ENCODE measurements around the gene ZFHX2. TPM values are rescaled to one million over a fixed set of nuclear protein-coding genes. Genes with fewer than 3 reads are reported as not detected.
A peak's percentile ranks its signal among the peaks of the same experiment; 100 is the strongest.

The ZFHX2 gene
- total RNA-seq, 1 experiment from 2014 or later = 19.4 TPM

- no peaks in the 10 kb centered on the region for H3K79me2 ChIP-seq (ENCODE audit: insufficient read depth, low read length)
- no peak overlapping the region for H3T11ph ChIP-seq (ENCODE audit: low read length)
- Mint-ChIP-seq H3K4me3 (no peak overlapping the region; a peak in 1 of 5 replicates), H3K36me3 (ENCODE audit: insufficient read depth in 1 of 3, low read depth in 3 of 3) (peaks cover 64 to 74% (median 70%) of the 10 kb centered on the region in 3 experiments), H3K4me1 (peaks cover 20 to 29% of the 10 kb centered on the region in 2 experiments), H3K27me3 (ENCODE audit: low read depth) (no peaks in the 10 kb centered on the region), H3K9me3 (no peaks in the 10 kb centered on the region), H3K27ac (peak overlapping the region in 2 of 3 experiments; percentile 76 to 96; a peak in 2 of 7 replicates)
- no peak overlapping the region for H3K18ac ChIP-seq (ENCODE audit: insufficient read length, low read depth, low read length)
- H3K27me3 ChIP-seq (ENCODE audit: insufficient read depth, low read length) = no peaks in the 10 kb centered on the region
- H3K9me3 ChIP-seq (ENCODE audit: control insufficient read depth, low read depth, low read length) = no peaks in the 10 kb centered on the region
- no peaks in the 10 kb centered on the region for H4K20me1 ChIP-seq (ENCODE audit: control insufficient read depth, insufficient read depth, insufficient read length)
- no peak overlapping the region for H3K23ac ChIP-seq (ENCODE audit: insufficient read length, low read depth, low read length)
- no peak overlapping the region for H3K56ac ChIP-seq (ENCODE audit: insufficient read length, low read depth, low read length)
- no peak overlapping the region for H3K27ac ChIP-seq (ENCODE audit: insufficient read length, low read depth, low read length)
- no peaks in the 10 kb centered on the region for H3K23me2 ChIP-seq (ENCODE audit: insufficient read length, low read depth, low read length, poor library complexity, severe bottlenecking)
- H3K4ac ChIP-seq (ENCODE audit: low read depth, low read length) = no peak overlapping the region
- no peak overlapping the region for H2AK5ac ChIP-seq (ENCODE audit: insufficient read length, low read length)
- no peak overlapping the region for H4K91ac ChIP-seq (ENCODE audit: insufficient read length, low read depth, low read length)
- no peak overlapping the region for H2BK20ac ChIP-seq (ENCODE audit: low read depth, low read length, poor library complexity, severe bottlenecking)
- no peak overlapping the region for H2BK120ac ChIP-seq (ENCODE audit: low read depth, low read length, poor library complexity, severe bottlenecking)
- H4K5ac ChIP-seq (ENCODE audit: insufficient read length, low read depth, low read length) = no peak overlapping the region
- H3K14ac ChIP-seq (ENCODE audit: insufficient read depth, low read length) = no peak overlapping the region
- no peaks in the 10 kb centered on the region for H3K4me1 ChIP-seq (ENCODE audit: insufficient read depth, low read length)
- no peak overlapping the region for H4K8ac ChIP-seq (replicated peaks; ENCODE audit: insufficient read length, low read depth, low read length)
- no peak overlapping the region for H2BK5ac ChIP-seq (ENCODE audit: insufficient read length, low read length)
- H2BK15ac ChIP-seq (ENCODE audit: low read depth, low read length) = no peak overlapping the region
- H3K4me2 ChIP-seq (ENCODE audit: insufficient read depth, insufficient read length, low read length) = no peak overlapping the region
- H3K9ac ChIP-seq (ENCODE audit: extremely low read depth, insufficient read length, low read length) = no peak overlapping the region
- no CpG with 5 or more reads among the region's 3 CpGs for WGBS (ENCODE audit: extremely low coverage, insufficient read length, low lambda C conversion rate)
- DNase-seq = no peak
- H2AFZ ChIP-seq (ENCODE audit: low read length) = no peak overlapping the region
- no peak for TF ChIP-seq CTCF (conservative IDR thresholded peaks at IDR 0.05)
- H3K79me1 ChIP-seq (ENCODE audit: insufficient read depth, low read depth, low read length, poor library complexity, severe bottlenecking) = no peaks in the 10 kb centered on the region
- no peak overlapping the region for H2BK12ac ChIP-seq (ENCODE audit: insufficient read length, low read depth, low read length)
These were observed 22.5 kb downstream of the ZFHX2 start for GRCh38 chr14:23529016-23529415.

Measured in H9 (cell line).